COLO668 (cell line): Measurements from ENCODE around the gene KLF4.
"Not testable (repeated sequence)": the region's sequence is repeated elsewhere in the genome, so short reads cannot be mapped to it uniquely, and the experiment has no call there.

Experiments used
- DNase-seq: peaks from one replicate; lab custom pipeline; 2025; ENCODE audit not compliant: unreplicated experiment; lab: John Stamatoyannopoulos, UW

Gene KLF4

GRCh38 chr9:107489687-107490605 is at the start of gene KLF4:
Gene KLF4, minus strand, starts transcription at chr9:107489769. Its CDS starts 597 bp downstream, at chr9:107489172.
- peak; percentile 94 for DNase-seq

- DNase-seq, result no peak
Observed at GRCh38 chr9:107536462-107536861, 46.9 kb upstream of the KLF4 start.

DNA sequence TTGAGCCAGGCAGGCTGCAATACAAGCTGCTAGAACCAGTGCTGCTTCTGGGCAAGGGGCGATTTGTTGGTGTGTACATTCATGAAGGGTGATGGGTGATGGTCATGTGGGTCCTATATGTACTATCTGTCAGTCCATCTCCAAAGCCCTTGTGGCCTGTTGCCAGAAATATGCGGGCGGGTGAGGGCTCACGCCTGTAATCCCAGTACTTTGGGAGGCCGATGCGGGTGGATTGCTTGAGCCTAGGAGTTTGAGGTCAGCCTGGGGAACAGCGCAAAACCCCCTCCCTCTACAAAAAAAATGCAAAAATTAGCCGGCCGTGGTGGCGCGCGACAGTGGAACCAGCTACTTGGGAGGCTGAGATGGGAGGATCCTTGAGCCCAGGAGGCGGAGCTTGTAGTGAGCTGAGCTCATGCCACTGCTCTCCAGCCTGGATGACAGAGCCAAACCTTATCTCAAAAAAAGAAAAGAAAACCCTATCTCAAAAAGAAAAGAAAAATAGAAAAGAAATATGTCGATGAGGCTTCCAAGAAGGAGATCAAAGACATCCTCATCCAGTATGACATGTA is 45.0 kb upstream of the KLF4 start:
- DNase-seq, result no peak

DNA sequence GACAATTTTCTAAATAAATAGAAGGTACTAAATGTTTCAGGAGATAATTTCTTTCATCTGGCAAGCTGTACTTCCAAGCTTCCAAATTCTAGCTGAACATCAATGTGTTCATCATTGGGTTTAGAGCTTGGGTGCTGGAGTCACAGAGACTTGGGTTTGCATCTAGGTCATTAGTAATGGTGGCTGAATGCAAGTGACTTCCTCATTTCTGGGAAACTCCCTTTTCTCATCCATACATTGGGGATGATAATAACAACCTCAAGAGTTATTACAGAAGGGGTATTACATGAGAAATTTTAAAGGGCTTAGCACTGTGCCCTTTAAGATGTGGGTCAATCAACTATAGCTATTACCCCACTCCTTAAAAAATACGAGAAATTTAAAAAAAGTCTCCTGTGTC is 41.1 kb upstream of the KLF4 start:
- DNase-seq, result no peak

GRCh38 chr9:107528686-107529085 is 39.1 kb upstream of the KLF4 start:
- DNase-seq, result no peak

- no peak for DNase-seq
Observed at GRCh38 chr9:107523539-107523938, 34.0 kb upstream of the KLF4 start.

DNA sequence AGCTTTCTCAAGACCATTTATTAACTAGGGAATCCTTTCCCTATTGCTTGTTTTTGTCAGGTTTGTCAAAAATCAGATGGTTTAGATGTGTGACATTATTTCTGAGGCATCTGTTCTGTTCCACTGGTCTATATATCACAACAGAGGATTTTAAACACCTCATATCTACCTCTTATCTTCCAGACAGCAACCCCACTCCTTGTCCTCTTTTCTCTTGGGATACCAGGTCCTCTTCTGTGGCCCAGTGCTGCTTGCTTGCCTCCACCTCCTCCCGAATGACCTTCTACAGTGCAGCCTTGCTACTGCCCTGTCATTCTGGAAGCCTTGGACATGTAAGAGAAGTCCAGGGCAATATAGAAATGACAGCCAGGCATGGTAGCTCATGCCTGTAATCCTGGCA is 30.6 kb upstream of the KLF4 start:
- DNase-seq, result no peak

GRCh38 chr9:107518037-107518807 is 28.7 kb upstream of the KLF4 start:
- no peak for DNase-seq

- DNase-seq, result no peak
Observed at GRCh38 chr9:107513464-107514100, 24.0 kb upstream of the KLF4 start.

GRCh38 chr9:107504585-107505455 is 15.3 kb upstream of the KLF4 start:
- DNase-seq, result peak; percentile 50

GRCh38 chr9:107502464-107502863 is 12.9 kb upstream of the KLF4 start:
- no peak for DNase-seq

- not testable (repeated sequence) for DNase-seq
Observed at GRCh38 chr9:107500421-107501200, 11.0 kb upstream of the KLF4 start.

- DNase-seq, result no peak
Observed at GRCh38 chr9:107496976-107497375, 7.4 kb upstream of the KLF4 start.

DNA sequence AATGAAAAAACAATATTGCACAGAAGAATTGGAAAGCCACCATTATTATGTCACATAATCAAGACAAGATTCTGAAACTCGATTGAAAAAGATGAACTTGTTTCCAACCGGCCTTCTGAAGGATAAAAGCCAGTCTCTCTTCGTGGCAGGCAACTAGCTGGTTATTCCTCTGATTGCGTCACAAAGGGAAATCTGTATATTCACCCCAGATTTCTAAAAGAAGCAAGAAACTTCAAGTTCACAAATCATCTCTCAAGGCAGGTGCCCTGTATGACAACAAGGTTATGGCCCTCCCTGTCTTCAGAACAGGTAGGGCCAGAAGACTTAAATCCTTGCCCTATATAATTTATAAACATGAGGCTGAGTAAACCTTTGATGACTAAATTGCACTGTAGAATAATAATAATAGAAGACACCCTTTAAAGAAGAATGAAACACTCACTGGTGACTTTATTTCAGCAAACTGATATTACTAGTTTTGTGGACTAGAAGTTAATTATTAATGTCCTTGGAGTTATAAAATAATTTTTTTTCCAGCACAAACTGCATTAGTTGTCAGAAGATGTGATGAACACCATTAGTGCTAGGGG is 2.9 kb upstream of the KLF4 start:
- DNase-seq, result no peak

DNA sequence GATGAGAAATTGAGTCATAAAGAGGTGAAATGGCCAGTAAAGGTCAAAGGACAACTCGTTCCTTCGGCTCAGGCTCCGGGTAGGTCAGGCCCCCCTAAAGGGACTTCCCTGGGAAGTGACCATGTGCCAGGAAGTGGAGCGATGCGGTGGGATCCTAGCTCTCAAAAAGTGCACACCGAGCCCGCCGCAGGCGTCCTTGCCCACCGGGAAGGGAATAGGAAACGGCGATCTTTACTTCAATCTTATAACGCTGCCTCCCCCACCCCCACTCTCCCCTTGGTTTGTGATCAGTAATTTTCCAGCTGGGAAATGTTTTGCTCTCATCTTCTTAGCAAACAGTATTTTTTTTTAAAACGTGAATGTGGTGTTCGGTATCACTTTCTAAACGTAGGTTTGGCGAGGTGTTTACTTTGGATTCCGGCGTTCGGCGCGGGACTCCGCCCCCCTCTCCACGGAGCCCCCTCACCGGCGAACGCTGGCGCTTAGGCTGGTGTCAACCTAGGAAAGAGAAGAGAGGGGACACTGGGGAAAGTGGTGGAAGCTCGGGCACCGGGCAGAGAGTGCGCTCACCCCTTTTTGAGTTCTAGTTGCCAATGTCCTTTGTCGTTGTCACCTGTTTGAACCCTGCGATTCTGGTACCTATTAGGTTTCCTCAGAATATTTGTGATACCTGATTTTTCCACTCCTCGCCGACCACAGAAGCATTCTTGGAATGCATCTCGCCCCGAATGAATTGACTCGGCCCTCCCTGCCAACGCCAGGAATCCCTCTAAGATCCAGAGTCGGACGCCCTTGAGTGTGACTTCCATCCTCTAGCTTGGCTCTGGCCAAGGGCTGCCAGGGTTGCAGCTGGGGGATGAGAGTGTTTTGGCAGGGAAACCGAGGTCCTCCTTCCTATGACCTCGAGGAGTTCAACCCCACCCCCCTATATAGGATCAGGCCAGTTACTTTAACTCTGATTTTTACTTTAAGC is 1.8 kb upstream of the KLF4 start:
- DNase-seq, result no peak

DNA sequence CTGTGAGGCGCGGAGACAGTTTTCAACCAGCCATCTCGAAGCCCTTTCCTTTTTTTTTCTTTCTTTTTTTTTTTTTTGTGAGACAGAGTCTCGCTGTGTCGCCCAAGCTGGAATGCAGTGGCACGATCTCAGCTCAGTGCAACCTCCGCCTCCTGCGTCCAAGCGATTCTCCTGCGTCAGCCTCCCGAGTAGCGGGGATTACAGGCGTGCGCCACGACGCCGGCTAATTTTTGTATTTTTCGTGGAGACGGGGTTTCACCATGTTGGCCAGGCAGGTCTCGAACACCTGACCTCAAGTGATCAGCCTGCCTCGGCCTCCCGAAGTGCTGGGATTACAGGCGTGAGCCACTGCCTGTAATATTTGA is 1.0 kb upstream of the KLF4 start:
- DNase-seq, result not testable (repeated sequence)

DNA sequence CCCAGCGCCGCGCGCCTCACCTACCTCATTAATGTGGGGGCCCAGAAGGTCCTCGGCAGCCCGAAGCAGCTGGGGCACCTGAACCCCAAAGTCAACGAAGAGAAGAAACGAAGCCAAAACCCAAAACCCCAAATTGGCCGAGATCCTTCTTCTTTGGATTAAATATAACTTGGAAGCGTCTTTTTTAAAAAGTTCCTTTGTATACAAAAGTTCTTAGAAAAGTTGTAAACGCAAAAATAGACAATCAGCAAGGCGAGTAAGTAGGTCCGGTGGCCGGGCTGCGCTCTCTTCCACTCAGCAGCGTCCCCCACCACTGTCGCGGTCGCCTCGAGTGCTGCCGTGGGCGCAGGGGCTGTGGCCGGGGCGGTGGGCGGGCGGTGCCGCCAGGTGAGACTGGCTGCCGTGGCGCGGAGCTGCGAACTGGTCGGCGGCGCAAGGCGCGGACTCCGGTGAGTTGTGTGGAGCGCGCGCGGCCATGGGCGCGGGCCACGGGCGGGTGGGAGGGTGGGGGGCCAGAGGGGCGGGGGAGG is 360 bp downstream of the KLF4 start:
- peak; percentile 90 for DNase-seq
